Fibroblast of lung (primary cell): ENCODE data around the gene PIR.

Experiments
- EZH2 ChIP-seq: IDR thresholded peaks from 2 replicates; pipeline ENCODE4 v1.5.1; 2012; ENCODE audit warnings: low read length, control low read depth, mild to moderate bottlenecking; ENCODE audit errors: missing control alignments
- TF ChIP-seq, protein P1 (sequence below), 2 donors: IDR thresholded peaks in 1 of 2; conservative IDR thresholded peaks in 1 of 2; 1 replicate in 1 of 2; 2 replicates in 1 of 2; pipeline ENCODE4 v1.5.1; 2011 to 2012; ENCODE audit warnings: low read length in 2 of 2, control low read depth in 1 of 2, inconsistent platforms in 1 of 2, low read depth in 1 of 2, mild to moderate bottlenecking in 1 of 2

DNA sequence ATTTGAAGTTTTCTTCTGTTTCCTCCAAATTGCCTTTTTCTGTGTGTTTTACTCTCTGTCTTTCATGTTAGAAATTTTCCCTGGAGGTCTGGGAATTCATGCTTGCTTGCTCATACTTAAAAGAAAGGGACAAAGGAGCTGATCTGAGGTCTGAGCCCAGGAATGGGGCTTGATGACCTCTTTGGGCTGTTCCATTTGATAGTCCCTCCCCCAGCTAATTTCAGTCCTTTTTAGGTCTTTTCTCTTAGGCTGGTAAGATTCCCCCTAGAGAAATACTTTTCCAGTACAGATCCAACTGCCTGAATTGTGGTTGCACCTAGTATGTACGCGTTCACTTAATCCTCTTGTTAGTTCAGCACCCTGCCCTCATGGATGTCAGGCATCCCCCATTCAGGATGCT, 152.3 kb downstream of the PIR start:
- TF ChIP-seq, protein P1, sequence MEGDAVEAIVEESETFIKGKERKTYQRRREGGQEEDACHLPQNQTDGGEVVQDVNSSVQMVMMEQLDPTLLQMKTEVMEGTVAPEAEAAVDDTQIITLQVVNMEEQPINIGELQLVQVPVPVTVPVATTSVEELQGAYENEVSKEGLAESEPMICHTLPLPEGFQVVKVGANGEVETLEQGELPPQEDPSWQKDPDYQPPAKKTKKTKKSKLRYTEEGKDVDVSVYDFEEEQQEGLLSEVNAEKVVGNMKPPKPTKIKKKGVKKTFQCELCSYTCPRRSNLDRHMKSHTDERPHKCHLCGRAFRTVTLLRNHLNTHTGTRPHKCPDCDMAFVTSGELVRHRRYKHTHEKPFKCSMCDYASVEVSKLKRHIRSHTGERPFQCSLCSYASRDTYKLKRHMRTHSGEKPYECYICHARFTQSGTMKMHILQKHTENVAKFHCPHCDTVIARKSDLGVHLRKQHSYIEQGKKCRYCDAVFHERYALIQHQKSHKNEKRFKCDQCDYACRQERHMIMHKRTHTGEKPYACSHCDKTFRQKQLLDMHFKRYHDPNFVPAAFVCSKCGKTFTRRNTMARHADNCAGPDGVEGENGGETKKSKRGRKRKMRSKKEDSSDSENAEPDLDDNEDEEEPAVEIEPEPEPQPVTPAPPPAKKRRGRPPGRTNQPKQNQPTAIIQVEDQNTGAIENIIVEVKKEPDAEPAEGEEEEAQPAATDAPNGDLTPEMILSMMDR (conservative IDR thresholded peaks at IDR 0.05 in 1 of 2, IDR thresholded peaks at IDR 0.05 in 1 of 2; ENCODE audit: low read depth in 1 of 2, low read length in 2 of 2), result no peak
- TF ChIP-seq EZH2, result no peak
